GM18526 (cell line): ENCODE measurements around the gene CPNE4.

Experiments
- POLR2A ChIP-seq: IDR thresholded peaks from 3 replicates; pipeline ENCODE4 v1.6.1; 2011; ENCODE audit not compliant: insufficient read length; ENCODE audit errors: extremely low read depth

Gene CPNE4

DNA sequence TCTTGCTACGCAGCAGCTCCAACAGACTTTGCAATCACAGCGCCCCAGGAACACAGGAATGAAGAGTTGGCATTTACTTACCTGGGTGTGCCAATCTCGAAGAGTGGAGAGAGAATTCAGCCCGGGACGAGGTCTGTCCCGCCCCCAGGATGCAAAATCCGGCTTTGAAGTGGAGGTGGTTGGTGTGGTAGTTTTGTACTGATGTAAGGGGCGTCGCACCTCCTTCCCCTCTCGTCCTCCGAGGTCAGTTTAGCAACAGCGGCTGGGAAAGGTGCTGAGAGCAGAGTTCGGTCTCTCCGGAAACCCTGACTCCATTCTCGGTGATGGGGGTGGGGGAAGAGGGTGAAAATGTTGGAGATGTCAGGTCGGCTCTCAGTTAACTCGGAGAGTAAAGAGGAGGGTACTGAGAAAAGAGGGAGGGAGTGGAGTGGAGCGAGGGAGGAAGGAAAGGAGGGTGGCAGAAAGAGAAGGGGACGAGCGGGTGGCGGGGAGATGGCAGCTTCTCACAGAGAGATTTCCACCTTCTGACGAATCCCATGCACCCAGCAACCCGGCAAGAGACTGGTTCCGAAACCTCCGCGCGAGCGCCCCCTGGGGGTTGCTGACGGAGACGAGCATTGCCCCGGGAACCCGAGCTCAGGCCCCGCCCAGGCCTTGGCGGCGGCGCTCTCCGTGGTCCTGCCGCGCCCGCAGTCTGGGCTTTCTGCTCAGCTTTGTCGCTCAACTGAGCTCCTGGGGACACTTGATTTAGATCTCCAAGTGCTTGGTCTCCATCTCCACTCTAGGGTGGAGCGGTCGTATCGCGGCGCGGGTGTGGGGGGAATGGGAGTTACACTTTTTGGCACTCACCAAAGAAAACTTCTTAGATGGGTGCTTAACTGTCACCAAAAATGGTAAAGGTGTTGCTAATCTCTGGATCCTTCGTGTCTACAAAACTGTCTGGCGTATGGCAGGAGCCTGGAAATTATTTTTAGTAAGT lies at the start of gene CPNE4:
Gene CPNE4, minus strand, starts transcription at position 529 of the 979 bp plus-strand sequence.
- TF ChIP-seq POLR2A, result no peak

DNA sequence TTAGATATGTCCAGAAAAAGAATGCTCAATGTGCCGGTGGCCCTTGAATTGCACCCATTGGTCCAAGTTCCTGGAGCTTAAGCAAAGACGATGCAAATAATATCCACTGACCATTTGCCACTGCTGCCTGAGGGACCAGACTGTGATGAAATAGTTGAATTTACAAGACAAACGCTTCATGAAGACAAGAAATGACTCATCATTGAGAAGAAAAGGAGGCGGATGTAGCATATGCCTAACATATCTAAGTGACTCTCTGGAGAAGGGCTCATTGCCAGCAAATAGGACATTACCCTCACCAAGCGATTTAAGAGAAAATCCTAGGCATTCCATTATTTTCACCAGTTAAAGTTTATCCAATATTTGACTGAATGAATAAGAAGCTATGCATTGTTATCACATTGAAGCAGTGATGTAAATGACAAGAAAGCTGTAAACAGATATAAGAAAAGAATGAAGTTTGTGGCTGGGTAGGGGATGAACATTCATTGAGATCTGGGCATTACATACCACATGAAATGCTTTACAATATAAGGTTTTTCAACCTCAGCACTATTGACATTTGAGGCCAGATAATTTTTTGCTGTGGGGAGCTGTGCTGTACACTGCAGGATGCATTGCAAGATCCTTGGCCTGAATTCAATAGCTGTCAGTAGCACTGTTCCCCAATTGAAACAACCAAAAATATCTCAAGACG lies 48.9 kb upstream of the CPNE4 start:
- no peak for TF ChIP-seq POLR2A

DNA sequence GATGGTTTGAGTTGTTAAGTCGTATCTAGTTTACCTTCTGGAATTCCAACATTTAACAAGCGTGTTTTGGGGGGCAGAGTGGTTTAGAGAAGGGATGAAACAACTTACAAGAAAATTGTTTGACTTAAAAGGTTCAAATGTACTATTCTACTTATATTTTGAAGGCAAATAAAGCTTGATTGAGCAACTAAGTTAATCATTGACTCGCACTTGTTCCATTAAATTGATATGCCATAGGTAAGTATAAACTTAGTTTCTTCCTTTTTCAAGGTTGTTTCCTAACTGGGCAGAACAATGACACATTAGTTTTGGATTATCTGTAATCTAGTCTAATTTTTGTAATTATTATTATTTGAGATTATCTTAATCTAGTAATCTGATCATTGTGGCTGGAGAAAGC lies 48.3 kb upstream of the CPNE4 start:
- TF ChIP-seq POLR2A, result no peak

GRCh38 chr3:132079147-132079546 lies 44.3 kb upstream of the CPNE4 start:
- no peak for TF ChIP-seq POLR2A

GRCh38 chr3:132073771-132074170 lies 39.0 kb upstream of the CPNE4 start:
- TF ChIP-seq POLR2A, result no peak

- TF ChIP-seq POLR2A, result no peak
These were observed 36.2 kb upstream of the CPNE4 start for GRCh38 chr3:132071043-132071442.

- no peak for TF ChIP-seq POLR2A
These were observed 29.3 kb upstream of the CPNE4 start for GRCh38 chr3:132064114-132064513.

- TF ChIP-seq POLR2A, result no peak
These were observed 27.7 kb upstream of the CPNE4 start for GRCh38 chr3:132062535-132062934.

GRCh38 chr3:132055872-132056271 lies 21.1 kb upstream of the CPNE4 start:
- no peak for TF ChIP-seq POLR2A

- TF ChIP-seq POLR2A, result no peak
These were observed 12.4 kb upstream of the CPNE4 start for GRCh38 chr3:132047209-132047608.

DNA sequence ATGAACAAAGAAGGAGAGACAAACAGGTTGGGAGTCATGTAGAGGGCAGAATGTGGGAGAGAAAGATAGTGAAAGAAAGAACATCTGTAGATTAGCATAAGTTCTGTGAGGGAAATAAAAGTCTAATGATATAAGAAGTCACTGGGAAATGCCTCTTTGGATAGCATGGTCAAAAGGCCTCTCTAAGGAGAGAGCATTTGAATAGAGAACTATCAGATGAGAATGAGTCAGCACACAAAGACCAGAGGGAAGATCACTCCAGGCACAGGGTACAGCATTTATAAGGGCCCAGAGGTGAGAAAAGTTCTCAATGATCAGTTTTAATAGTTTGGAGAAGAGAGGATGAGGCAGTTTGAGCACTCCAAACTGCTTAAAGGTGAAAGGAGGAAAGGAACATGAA lies 7.9 kb upstream of the CPNE4 start:
- no peak for TF ChIP-seq POLR2A

- no peak for TF ChIP-seq POLR2A
These were observed 3.5 kb upstream of the CPNE4 start for GRCh38 chr3:132038198-132038825.

DNA sequence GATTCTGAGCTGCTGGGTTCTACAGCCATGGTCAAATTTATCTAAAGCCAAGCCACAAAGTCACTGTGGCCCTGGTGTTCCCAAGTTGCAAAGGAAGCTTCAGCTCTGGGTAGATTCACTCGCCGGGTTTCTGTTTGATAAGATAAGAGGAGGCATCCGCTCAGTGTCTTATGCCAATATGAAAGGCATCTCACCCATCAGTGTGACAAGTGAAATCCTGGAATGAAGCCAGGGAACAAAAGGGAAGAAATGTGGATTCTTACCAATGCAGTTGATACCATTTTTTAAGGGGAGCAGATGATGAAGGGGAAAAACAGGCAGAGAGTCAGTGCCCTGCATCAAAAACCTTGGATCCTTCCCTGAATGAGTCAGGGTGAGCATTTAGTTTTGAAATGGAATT lies 2.8 kb upstream of the CPNE4 start:
- no peak for TF ChIP-seq POLR2A

DNA sequence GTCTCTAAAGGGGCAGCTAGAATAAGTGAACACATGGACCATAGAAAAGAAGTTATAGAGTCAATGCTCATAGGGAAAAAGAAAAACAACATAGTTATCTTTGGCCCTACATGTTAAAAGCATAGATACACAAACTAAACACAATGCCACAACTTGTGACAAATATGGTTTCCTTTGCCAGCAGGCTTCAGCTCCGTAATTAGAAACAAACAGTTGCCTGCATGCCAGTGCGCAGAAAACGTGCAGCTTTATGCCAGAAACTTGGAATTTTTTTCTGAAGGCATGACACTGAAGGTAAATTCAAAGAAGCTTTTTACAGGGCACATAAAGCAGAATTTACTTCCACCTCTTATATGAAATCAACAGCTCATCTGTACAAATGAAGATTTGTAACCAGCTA lies 2.2 kb upstream of the CPNE4 start:
- no peak for TF ChIP-seq POLR2A

DNA sequence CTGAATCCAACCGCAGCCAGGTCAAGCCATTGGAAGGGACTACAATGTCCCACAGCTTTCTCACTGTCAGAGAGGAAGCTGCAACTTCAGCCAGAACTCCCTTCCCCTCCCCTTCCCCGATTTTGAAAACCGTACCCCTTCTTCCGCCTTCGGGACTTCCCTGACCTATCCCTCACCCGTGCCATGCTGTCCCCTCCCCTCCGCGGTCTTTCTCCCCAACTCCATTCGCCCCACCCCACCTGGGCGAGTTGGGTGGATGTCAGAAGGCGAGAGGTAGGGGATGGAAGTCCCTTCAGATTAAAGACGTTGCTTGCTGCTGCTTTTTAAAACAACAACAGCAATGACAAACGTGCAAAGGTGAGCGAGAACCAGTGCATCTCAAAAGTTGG lies 723 bp downstream of the CPNE4 start:
- TF ChIP-seq POLR2A, result no peak

GRCh38 chr3:132033471-132033870 lies 1.3 kb downstream of the CPNE4 start:
- TF ChIP-seq POLR2A, result no peak
